GM19324 (cell line): ENCODE measurements around the gene MTR.

ENCODE experiments used
- ATAC-seq: cut with Tn5 transposase; IDR thresholded peaks from one replicate; pipeline ENCODE4 v1.9.1; 2021; ENCODE audit warnings: mild to moderate bottlenecking, moderate library complexity; ENCODE audit not compliant: unreplicated experiment, low FRiP score

The MTR gene

GRCh38 chr1:236795035-236795756, at the start of gene MTR:
Gene MTR, plus strand, starts transcription at chr1:236795292. Its CDS starts 412 bp downstream, at chr1:236795704.
- peak; percentile 99 for ATAC-seq

- no peak for ATAC-seq
Observed at GRCh38 chr1:236746785-236747184, 48.3 kb upstream of the MTR start.

DNA sequence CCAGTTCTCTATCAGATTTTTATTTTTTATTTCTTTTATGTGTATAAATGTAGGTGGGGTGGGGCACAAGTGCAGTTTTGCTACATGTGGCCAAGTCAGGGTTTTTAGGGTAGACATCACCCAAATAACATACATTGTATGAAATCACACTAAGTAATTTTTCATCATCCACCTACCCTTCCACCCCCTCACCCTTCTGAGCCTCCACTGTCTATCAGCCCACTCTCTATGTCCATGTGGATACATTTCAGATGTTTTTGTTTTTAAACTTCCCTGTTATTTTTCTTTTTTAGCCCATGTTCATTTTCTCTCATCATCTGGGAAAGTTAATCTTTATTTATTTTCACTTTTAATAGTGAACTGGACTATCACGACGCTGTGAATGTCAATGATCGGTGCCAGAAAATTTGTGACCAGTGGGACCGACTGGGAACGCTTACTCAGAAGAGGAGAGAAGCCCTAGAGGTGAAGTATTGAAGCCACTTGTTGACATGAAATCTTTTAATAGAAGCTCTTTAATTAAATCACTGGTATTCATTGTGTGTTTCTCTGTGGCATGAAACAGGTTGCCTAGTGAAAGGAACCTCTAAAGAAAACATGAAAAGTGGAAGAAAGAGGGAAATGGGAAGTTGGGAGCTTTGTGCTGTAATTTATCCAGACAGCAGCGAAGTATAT, 47.6 kb upstream of the MTR start:
- ATAC-seq, result no peak

GRCh38 chr1:236748268-236748870, 46.7 kb upstream of the MTR start:
- no peak for ATAC-seq

- ATAC-seq, result no peak
Observed at GRCh38 chr1:236750928-236751327, 44.2 kb upstream of the MTR start.

GRCh38 chr1:236751385-236751784, 43.7 kb upstream of the MTR start:
- ATAC-seq, result no peak

GRCh38 chr1:236751935-236752334, 43.2 kb upstream of the MTR start:
- no peak for ATAC-seq

DNA sequence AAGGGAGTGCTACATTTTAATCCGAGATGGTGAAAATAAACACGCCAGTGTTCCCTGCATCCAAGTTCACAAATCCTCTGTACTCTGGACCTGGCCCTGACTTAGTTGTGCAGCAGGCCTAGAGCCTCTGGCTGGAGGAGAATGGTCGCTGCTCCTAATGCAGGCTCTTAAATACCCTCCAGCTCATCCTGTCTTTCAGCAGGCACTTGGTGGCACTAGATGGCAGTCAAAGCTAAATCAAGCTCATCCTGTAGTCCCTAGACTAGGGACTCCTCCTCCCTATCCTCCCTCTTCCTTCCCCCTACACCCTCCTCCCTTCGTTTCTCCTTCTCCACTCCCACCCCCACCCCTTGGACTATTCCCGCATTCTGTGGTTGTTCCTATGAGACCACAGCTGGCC, 41.6 kb upstream of the MTR start:
- no peak for ATAC-seq

DNA sequence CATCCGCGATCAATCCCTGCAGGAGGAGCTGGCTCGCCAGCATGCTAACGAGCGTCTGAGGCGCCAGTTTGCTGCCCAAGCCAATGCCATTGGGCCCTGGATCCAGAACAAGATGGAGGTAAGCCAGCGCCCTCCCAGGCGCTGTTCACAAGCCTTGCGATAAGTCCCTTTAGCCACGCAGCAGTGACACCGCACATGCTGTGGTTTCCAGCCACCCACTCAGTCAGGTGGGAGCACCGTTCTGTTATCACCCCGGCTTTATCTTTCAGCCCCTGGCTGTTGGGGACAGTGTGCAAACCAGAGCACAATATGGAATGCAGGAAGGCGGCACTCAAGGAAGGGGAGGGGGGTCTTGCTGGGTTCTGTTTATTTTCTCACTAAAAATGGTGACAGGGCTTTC, 41.1 kb upstream of the MTR start:
- no peak for ATAC-seq

DNA sequence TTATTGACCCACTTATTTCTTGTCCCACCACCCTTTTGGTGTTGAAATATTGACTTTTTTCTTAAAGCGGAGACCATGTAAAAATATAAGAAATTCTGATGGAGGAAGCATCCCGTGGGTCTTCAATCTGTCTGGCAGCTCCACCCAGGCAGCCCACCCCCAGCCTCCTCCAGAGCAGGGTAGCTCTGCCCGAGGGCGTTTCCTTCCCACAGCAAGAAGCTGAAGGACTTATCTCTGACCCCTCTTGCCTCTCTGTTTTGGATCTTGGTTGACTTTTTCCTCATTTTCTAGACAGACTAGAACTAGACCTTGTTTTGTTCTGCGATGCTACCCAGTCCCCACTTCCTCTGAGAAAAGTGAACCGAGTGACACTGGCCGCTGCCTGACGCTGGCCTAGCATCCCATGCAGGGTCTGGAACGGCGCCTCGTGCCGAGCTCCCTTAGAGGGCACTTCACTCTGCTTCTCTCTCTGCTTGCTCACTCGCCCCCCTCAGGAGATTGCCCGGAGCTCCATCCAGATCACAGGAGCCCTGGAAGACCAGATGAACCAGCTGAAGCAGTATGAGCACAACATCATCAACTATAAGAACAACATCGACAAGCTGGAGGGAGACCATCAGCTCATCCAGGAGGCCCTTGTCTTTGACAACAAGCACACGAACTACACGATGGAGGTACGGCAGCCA, 40.4 kb upstream of the MTR start:
- ATAC-seq, result no peak

DNA sequence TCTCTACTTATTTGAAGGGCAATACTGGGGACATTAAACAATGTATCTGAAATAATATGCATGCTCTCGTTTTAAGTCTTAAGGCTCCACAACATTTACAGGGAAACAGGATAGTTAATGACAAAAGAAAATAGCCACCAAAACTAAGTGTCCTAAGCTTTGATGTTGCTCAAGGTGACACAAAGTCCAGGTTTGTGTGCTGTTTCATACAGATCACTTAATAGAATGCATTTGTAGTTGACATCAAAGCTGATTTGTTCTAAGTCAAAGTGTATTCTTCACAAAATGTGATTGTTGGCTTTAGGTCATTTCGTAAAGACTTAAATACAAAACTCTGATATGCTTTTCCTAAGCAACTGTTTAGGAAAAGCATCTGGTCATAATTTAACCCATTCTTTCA, 37.5 kb upstream of the MTR start:
- ATAC-seq, result no peak

GRCh38 chr1:236759252-236759859, 35.7 kb upstream of the MTR start:
- no peak for ATAC-seq

DNA sequence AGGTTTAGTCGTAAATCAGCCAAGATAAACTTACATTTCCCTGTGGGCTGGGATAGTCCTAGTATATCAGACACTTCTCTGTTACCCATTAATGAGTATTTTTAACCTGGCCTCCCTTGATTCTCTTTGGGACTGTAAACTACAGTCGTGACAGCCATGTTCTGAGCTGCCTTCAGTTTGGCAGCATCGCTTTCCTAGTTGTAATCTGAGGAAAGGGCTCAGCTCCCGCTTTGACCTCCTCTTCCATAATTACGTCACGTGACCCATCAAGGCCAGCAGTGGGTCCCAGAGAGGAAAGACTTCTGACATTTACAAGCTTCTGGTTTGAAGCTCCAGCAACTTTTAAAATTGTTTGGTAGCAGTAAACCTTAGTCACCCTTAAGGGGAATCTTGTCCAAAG, 34.6 kb upstream of the MTR start:
- no peak for ATAC-seq

GRCh38 chr1:236760986-236761385, 34.1 kb upstream of the MTR start:
- ATAC-seq, result no peak

DNA sequence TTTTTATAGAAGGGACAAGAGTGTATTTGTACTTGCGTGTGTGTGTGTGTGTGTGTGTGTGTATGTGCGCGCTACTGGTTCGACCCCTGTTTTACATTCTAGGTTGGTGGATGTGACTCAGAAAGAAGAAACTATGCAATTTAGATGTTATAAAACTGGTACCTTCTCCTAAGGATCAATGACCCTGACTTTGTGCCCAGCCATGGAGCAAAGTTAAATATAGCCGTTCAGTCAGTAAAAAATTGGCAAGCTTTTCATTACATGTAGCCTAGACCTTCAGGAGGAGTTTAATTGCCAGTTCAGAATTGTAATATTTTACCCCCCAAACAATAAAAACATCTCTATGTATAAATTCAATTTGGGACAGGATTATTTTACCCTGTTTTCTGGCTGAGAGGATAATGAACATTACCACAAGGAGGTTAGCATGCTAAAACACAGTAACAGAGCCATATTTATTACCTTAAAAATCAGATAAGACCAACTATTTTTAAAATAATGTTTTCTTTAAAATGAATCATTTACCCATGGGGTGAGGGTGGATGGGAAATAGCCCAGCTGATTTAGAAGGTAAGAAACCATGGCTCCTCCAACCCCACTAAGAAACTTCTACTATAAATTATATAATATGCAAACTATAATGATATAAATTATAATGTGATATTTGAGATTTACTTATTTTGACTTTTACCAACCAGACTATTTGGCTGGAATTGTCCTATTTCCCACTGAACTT, 33.5 kb upstream of the MTR start:
- ATAC-seq, result no peak

DNA sequence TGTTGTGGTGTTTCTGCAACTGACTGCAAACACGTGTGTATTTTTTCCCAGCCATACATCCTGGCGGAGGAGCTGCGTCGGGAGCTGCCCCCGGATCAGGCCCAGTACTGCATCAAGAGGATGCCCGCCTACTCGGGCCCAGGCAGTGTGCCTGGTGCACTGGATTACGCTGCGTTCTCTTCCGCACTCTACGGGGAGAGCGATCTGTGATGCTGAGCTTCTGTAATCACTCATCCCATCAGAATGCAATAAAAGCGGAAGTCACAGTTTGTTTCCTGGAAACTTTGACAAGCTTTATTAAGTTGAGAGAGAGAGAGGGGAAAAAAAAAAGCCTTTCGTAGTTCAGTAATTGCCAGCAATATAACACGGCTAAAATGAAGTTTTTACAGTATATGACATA, 32.7 kb upstream of the MTR start:
- no peak for ATAC-seq

DNA sequence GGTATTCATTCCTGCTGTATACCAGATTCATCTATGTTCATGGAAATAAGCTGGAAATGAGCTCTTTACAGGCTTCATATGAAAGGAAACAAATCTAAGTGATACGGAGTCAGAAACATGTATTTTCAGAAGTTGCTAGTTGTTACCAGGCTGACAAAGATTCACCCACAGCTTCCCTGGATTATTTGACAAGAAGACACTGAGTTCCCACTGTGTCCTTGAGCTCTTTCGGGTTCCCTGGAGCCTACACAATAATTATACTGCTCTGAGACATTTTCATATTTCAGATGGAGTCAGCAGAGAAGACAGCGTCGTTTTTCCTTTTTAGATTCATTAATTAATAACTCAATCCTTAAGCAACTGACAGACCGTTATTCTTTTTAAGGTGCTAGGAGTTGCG, 29.3 kb upstream of the MTR start:
- no peak for ATAC-seq

DNA sequence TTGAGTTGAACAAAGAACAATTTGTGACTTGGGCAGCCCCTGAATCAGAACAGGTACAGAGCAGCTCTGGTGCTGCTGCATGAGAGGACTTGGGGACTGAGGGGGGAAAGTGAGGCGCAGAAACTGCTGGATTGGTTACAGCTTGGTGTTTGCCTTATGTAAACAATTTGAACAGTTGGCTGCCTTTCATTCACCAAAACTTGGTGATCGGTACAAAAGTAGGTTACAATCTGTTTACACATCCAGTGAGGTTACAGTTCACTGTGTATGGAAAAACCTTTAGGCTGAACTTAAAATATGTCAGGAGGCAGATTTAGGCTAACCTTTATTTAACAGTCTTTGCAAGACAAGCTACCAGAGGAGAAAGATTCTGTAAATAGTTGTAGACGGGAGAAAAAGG, 28.6 kb upstream of the MTR start:
- ATAC-seq, result no peak

GRCh38 chr1:236767276-236767675, 27.8 kb upstream of the MTR start:
- ATAC-seq, result no peak

DNA sequence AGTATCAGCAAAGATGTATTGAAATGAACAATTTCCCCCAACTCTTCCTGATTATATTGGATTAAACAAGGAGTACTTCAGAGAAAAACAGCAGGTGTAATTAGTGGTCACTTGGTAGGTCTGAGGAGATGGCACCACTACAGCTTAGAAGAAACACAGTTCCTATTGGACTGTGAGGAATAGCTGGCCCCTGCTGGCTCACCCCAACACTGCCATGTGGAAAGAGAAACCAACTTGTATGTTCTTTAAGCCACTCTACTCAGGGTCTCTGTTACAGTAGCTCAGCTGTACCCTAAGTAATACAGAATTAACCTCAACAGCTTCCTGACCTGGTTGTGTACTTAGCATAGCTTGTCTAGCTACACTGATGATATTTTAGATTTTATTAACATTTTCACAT, 26.5 kb upstream of the MTR start:
- ATAC-seq, result no peak
